Stromal cell of bone marrow (primary cell): ENCODE measurements around the gene SEMA4B.
"Not testable (repeated sequence)": the region's sequence is repeated elsewhere in the genome, so short reads cannot be mapped to it uniquely, and the experiment has no call there.

Source experiments
- DNase-seq: peaks from one replicate; pipeline ENCODE4 v3.0.0-alpha.2; 2012; ENCODE audit warnings: low read depth

The SEMA4B gene

GRCh38 chr15:90201130-90201943 lies at the start of gene SEMA4B:
Gene SEMA4B, plus strand, starts transcription at chr15:90201330. Its CDS starts 249 bp downstream, at chr15:90201579.
- no peak for DNase-seq

- DNase-seq = no peak
Observed at GRCh38 chr15:90151989-90152645, 49.0 kb upstream of the SEMA4B start.

- no peak for DNase-seq
Observed at GRCh38 chr15:90153658-90154057, 47.5 kb upstream of the SEMA4B start.

GRCh38 chr15:90154246-90154645 lies 46.9 kb upstream of the SEMA4B start:
- DNase-seq = no peak

GRCh38 chr15:90154861-90155626 lies 46.1 kb upstream of the SEMA4B start:
- peak; percentile 33 for DNase-seq

- no peak for DNase-seq
Observed at GRCh38 chr15:90159213-90159612, 41.9 kb upstream of the SEMA4B start.

GRCh38 chr15:90160781-90161727 lies 40.1 kb upstream of the SEMA4B start:
- DNase-seq = no peak

GRCh38 chr15:90161950-90162361 lies 39.2 kb upstream of the SEMA4B start:
- no peak for DNase-seq

- DNase-seq = no peak
Observed at GRCh38 chr15:90162956-90163355, 38.2 kb upstream of the SEMA4B start.

GRCh38 chr15:90164239-90164638 lies 36.9 kb upstream of the SEMA4B start:
- not testable (repeated sequence) for DNase-seq

GRCh38 chr15:90165157-90165556 lies 36.0 kb upstream of the SEMA4B start:
- no peak for DNase-seq

- peak; percentile 99 for DNase-seq
Observed at GRCh38 chr15:90165659-90166489, 35.3 kb upstream of the SEMA4B start.

GRCh38 chr15:90167121-90167520 lies 34.0 kb upstream of the SEMA4B start:
- DNase-seq = no peak

- no peak for DNase-seq
Observed at GRCh38 chr15:90171623-90172022, 29.5 kb upstream of the SEMA4B start.

GRCh38 chr15:90173372-90173771 lies 27.8 kb upstream of the SEMA4B start:
- DNase-seq = no peak

GRCh38 chr15:90174140-90174875 lies 26.8 kb upstream of the SEMA4B start:
- DNase-seq = peak; percentile 33

- no peak for DNase-seq
Observed at GRCh38 chr15:90177012-90177411, 24.1 kb upstream of the SEMA4B start.

- no peak for DNase-seq
Observed at GRCh38 chr15:90178468-90179435, 22.4 kb upstream of the SEMA4B start.

GRCh38 chr15:90181776-90182175 lies 19.4 kb upstream of the SEMA4B start:
- DNase-seq = no peak
